Activated CD4-positive, alpha-beta T cell treated with anti-CD3 and anti-CD28 coated beads, Interleukin-2, amount 10 ng/mL, durations not matched to agents 7 days and 5 days (primary cell): Measurements from ENCODE around the gene HSPA8. TPM values are rescaled to one million over a fixed set of nuclear protein-coding genes. Genes with fewer than 3 reads are reported as not detected.
A peak's percentile ranks its signal among the peaks of the same experiment; 100 is the strongest.
"Not testable (repeated sequence)": the region's sequence is repeated elsewhere in the genome, so short reads cannot be mapped to it uniquely, and the experiment has no call there.

Source experiments
- CTCF ChIA-PET: fragments of 350-600 bp; sonication (Branson Sonifier 250); formaldehyde crosslinking; loops from one replicate; lab custom pipeline; 2021; ENCODE audit warnings: antibody characterized with exemption; lab: Charles Lee
- POLR2A ChIA-PET: fragments of 350-600 bp; sonication (Branson Sonifier 250); formaldehyde crosslinking; loops from one replicate; lab custom pipeline; 2021; ENCODE audit warnings: antibody characterized with exemption; lab: Charles Lee
- DNase-seq: peaks from one replicate; pipeline ENCODE4 v3.0.0-alpha.2; 2020
- H3K27ac Mint-ChIP-seq: one replicate; pipeline ENCODE4 v1.8.0; 2021; ENCODE audit warnings: mild to moderate bottlenecking, moderate library complexity, mixed read lengths
- H3K27me3 Mint-ChIP-seq: one replicate; pipeline ENCODE4 v1.8.0; 2021; ENCODE audit warnings: mixed read lengths
- H3K36me3 Mint-ChIP-seq: one replicate; pipeline ENCODE4 v1.8.0; 2021; ENCODE audit warnings: low read depth, mixed read lengths
- H3K4me1 Mint-ChIP-seq: one replicate; pipeline ENCODE4 v1.8.0; 2021; ENCODE audit warnings: mixed read lengths
- H3K4me3 Mint-ChIP-seq: one replicate; pipeline ENCODE4 v1.8.0; 2021; ENCODE audit warnings: mild to moderate bottlenecking, moderate library complexity, mixed read lengths
- H3K9me3 Mint-ChIP-seq: one replicate; pipeline ENCODE4 v1.8.0; 2021; ENCODE audit warnings: mixed read lengths
- total RNA-seq, 2 experiments: library from RNA; stranded (reverse); gene quantifications; one replicate each; pipeline ENCODE4 v1.2.3, GENCODE V29; 2021

The HSPA8 gene
- 1,000 to 10,000 TPM; 2,083 to 2,541 TPM for total RNA-seq

- H3K4me1 Mint-ChIP-seq, result peaks cover 44% of the 10 kb centered on the region
- ChIA-PET POLR2A (interaction anchor here (0.6 to 1.0 kb wide), 5 partner anchors 8 to 204 kb away, joined by 3 to 5 read pairs (median 4); no protein-coding TSS in a partner anchor), CTCF (interaction anchor here (0.7 to 2.2 kb wide), 4 partner anchors 8 to 24 kb away, joined by 3 to 12 read pairs (median 6); no protein-coding TSS in a partner anchor)
- DNase-seq, result peak; percentile 77
- no peaks in the 10 kb centered on the region for H3K9me3 Mint-ChIP-seq
- H3K27ac Mint-ChIP-seq, result peak within 1 kb of the TSS; percentile 100
- no peaks in the 10 kb centered on the region for H3K27me3 Mint-ChIP-seq
- H3K4me3 Mint-ChIP-seq, result peak within 1 kb of the TSS; percentile 100
- H3K36me3 Mint-ChIP-seq, result peaks cover 67% of the 10 kb centered on the region
Measured at GRCh38 chr11:123061403-123062157, at the start of gene HSPA8. HSPA8 (minus strand) TSS chr11:123062136; CDS start chr11:123061324, 812 bp downstream.

- Mint-ChIP-seq H3K9me3 (peaks cover 8% of the 10 kb centered on the region), H3K27me3 (peaks cover 29% of the 10 kb centered on the region), H3K27ac (no peak overlapping the region), H3K36me3 (no peaks in the 10 kb centered on the region), H3K4me3 (no peak overlapping the region), H3K4me1 (peaks cover 7% of the 10 kb centered on the region)
- DNase-seq, result peak; percentile 15
- POLR2A ChIA-PET, result no interaction called here
- CTCF ChIA-PET, result interaction anchor here (0.7 to 6.0 kb wide), 11 partner anchors 9 to 250 kb away, joined by 3 to 33 read pairs (median 4); no protein-coding TSS in a partner anchor
Measured at GRCh38 chr11:123111465-123111864, 49.5 kb upstream of the HSPA8 start.

DNA sequence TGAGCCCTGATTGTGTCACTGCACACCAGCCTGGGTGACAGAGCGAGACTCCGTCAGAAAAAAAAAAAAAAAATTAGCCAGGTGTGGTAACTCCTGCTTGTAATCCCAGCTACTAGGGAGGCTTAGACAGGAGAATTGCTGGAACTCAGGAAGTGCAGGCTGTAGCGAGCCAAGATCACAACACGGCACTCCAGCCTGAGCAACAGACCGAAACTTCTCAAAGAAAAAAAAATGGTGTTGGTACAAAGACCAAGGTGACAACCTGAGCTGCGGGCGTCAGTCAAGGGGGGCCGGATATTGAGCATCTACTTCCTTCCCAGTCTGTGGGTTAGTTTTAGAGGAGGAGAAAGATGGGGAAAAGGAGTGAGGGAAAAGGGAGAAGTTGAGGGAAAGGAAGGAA, 48.5 kb upstream of the HSPA8 start:
- Mint-ChIP-seq H3K27ac (peak overlapping the region; percentile 31), H3K4me1 (peaks cover 8% of the 10 kb centered on the region), H3K4me3 (peak overlapping the region; percentile 39), H3K27me3 (peaks cover 29% of the 10 kb centered on the region), H3K9me3 (peaks cover 1% of the 10 kb centered on the region), H3K36me3 (no peaks in the 10 kb centered on the region)
- ChIA-PET CTCF (interaction anchor here (0.8 to 6.0 kb wide), 9 partner anchors 8 to 353 kb away, joined by 3 to 33 read pairs (median 4); no protein-coding TSS in a partner anchor), POLR2A (no interaction called here)
- no peak for DNase-seq

DNA sequence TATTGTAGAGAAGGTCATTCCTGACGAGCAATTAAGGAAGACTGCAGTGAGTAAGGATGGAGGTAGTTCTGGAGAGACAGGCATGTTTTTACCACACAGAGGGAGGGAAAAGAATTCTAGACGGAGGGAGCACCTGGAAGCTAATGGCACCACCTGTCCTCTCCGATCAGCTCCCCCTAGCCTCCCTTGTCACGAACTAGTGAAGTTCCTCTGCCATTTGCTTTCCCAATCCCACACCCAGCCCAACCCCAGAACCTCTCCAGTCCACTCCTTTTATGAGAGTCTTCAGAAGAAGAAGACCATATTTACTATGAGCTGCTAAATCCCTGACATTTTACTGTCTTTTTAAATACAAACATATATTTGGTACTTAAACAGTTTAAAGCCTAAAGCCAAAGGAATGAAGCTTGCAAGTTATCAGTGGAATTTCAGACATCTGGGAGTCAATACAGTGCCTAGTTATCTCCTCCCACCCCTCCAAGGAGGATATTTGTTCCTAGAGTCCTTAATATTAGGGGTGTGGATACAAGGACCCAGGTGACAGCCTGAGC, 46.1 kb upstream of the HSPA8 start:
- Mint-ChIP-seq H3K4me3 (no peak overlapping the region), H3K27ac (no peak overlapping the region), H3K4me1 (peaks cover 14% of the 10 kb centered on the region), H3K36me3 (no peaks in the 10 kb centered on the region), H3K27me3 (peaks cover 16% of the 10 kb centered on the region), H3K9me3 (no peaks in the 10 kb centered on the region)
- POLR2A ChIA-PET, result interaction anchor here (1.5 kb wide), 1 partner anchor 54 kb away, joined by 3 read pairs; no protein-coding TSS in a partner anchor
- no peak for DNase-seq
- CTCF ChIA-PET, result interaction anchor here (0.7 to 6.0 kb wide), 4 partner anchors 31 to 153 kb away, joined by 3 to 33 read pairs (median 3); no protein-coding TSS in a partner anchor

DNA sequence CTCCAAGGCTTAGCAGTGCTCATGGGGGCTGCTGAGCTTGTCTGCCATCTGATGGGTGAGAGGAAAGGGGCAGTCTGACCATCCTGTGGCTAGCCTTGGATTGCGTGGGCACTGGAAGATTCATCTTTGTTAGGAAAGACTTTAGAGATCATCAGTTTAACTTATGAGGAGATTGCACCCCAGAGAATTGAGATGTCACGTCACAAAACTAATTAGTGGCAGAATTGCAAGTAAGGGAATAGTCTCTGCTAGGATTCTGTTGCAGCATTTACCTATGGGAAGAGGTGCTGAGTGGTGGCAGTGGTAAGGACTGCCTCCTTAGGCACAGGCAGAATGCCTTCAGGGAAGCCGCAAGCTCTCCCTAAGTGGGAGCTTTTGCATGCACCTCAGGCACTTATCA, 42.8 kb upstream of the HSPA8 start:
- Mint-ChIP-seq H3K27ac (no peak overlapping the region), H3K9me3 (no peaks in the 10 kb centered on the region), H3K4me1 (peaks cover 30% of the 10 kb centered on the region), H3K27me3 (peaks cover 16% of the 10 kb centered on the region), H3K36me3 (peaks cover 2% of the 10 kb centered on the region), H3K4me3 (no peak overlapping the region)
- DNase-seq, result no peak
- ChIA-PET POLR2A (no interaction called here), CTCF (interaction anchor here (0.7 to 5.9 kb wide), 5 partner anchors 11 to 374 kb away, joined by 3 to 36 read pairs (median 4); no protein-coding TSS in a partner anchor)

DNA sequence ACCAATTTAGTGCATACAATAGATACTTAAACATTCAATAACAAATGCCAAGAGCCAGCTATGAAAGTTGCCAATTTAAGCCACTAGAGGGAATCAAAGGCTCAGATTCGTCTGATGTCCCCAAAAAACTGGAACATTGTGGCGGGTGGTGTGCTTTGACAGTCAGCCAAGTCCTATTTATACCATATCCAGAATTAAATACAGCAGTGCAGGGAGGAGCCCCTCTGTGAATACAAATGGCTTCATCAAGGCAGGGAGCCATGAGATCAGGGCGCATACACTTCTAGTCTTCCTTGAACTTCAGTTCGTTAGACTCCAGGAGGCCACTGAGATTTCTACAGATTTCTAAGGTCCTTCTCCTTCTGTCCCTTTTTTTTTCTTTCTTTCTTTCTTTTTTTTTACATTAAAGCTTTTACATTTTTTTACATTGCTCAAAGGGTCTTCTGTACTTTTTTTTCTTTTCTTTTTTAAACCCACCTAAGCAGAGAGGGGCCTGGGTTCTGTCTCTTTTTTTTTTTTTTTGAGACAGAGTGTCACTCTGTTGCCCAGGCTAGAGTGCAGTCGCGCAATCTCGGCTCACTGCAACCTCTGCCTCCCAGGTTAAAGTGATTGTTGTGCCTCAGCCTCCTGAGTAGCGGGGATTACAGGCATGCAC, 41.5 kb upstream of the HSPA8 start:
- peaks cover 34% of the 10 kb centered on the region for H3K4me1 Mint-ChIP-seq

GRCh38 chr11:123100379-123101085, 38.6 kb upstream of the HSPA8 start:
- CTCF ChIA-PET, result interaction anchor here (0.6 to 5.9 kb wide), 6 partner anchors 11 to 405 kb away, joined by 3 to 36 read pairs (median 4); no protein-coding TSS in a partner anchor
- Mint-ChIP-seq H3K4me3 (peak overlapping the region; percentile 25), H3K36me3 (peaks cover 7% of the 10 kb centered on the region), H3K4me1 (peaks cover 41% of the 10 kb centered on the region), H3K27ac (peak overlapping the region; percentile 86), H3K9me3 (no peaks in the 10 kb centered on the region), H3K27me3 (no peaks in the 10 kb centered on the region)
- POLR2A ChIA-PET, result no interaction called here
- DNase-seq, result no peak

More for the DNA sequence above, 41.5 kb upstream of the HSPA8 start:
- CTCF ChIA-PET, result interaction anchor here (0.7 to 5.9 kb wide), 22 partner anchors 8 to 375 kb away, joined by 3 to 36 read pairs (median 4); no protein-coding TSS in a partner anchor
- Mint-ChIP-seq H3K27ac (no peak overlapping the region), H3K27me3 (peaks cover 9% of the 10 kb centered on the region), H3K9me3 (no peaks in the 10 kb centered on the region), H3K4me3 (no peak overlapping the region), H3K36me3 (peaks cover 2% of the 10 kb centered on the region)
- peak; percentile 54 for DNase-seq
- POLR2A ChIA-PET, result interaction anchor here (1.0 kb wide), 1 partner anchor 40 kb away, joined by 4 read pairs; no protein-coding TSS in a partner anchor

- H3K4me1 Mint-ChIP-seq, result peaks cover 39% of the 10 kb centered on the region
- no peaks in the 10 kb centered on the region for H3K27me3 Mint-ChIP-seq
- POLR2A ChIA-PET, result no interaction called here
Measured at GRCh38 chr11:123098990-123099389, 37.1 kb upstream of the HSPA8 start.

GRCh38 chr11:123093739-123094138, 31.8 kb upstream of the HSPA8 start:
- no peak overlapping the region for H3K4me3 Mint-ChIP-seq
- DNase-seq, result no peak
- POLR2A ChIA-PET, result no interaction called here
- H3K4me1 Mint-ChIP-seq, result peaks cover 30% of the 10 kb centered on the region
- H3K9me3 Mint-ChIP-seq, result no peaks in the 10 kb centered on the region
- CTCF ChIA-PET, result interaction anchor here (0.5 to 1.8 kb wide), 4 partner anchors 10 to 153 kb away, joined by 3 to 10 read pairs (median 6); no protein-coding TSS in a partner anchor
- no peak overlapping the region for H3K27ac Mint-ChIP-seq
- H3K27me3 Mint-ChIP-seq, result no peaks in the 10 kb centered on the region
- peaks cover 5% of the 10 kb centered on the region for H3K36me3 Mint-ChIP-seq

More at GRCh38 chr11:123098990-123099389, 37.1 kb upstream of the HSPA8 start:
- no peak for DNase-seq
- CTCF ChIA-PET, result interaction anchor here (0.8 to 1.2 kb wide), 2 partner anchors 10 to 284 kb away, joined by 3 read pairs; no protein-coding TSS in a partner anchor
- H3K36me3 Mint-ChIP-seq, result peaks cover 7% of the 10 kb centered on the region
- H3K4me3 Mint-ChIP-seq, result no peak overlapping the region
- H3K9me3 Mint-ChIP-seq, result no peaks in the 10 kb centered on the region
- H3K27ac Mint-ChIP-seq, result no peak overlapping the region

- no peak overlapping the region for H3K4me3 Mint-ChIP-seq
- ChIA-PET CTCF (interaction anchor here (0.6 to 2.9 kb wide), 4 partner anchors 10 to 27 kb away, joined by 3 to 12 read pairs (median 4); no protein-coding TSS in a partner anchor), POLR2A (no interaction called here)
- peak overlapping the region; percentile 44 for H3K27ac Mint-ChIP-seq
- H3K27me3 Mint-ChIP-seq, result no peaks in the 10 kb centered on the region
- H3K9me3 Mint-ChIP-seq, result no peaks in the 10 kb centered on the region
- H3K36me3 Mint-ChIP-seq, result no peaks in the 10 kb centered on the region
- H3K4me1 Mint-ChIP-seq, result peaks cover 40% of the 10 kb centered on the region
- no peak for DNase-seq
Measured at GRCh38 chr11:123091506-123091905, 29.6 kb upstream of the HSPA8 start.

- H3K4me3 Mint-ChIP-seq, H3K36me3 Mint-ChIP-seq, POLR2A ChIA-PET, H3K27ac Mint-ChIP-seq, DNase-seq, H3K9me3 Mint-ChIP-seq, H3K27me3 Mint-ChIP-seq: not testable (repeated sequence)
- peaks cover 50% of the 10 kb centered on the region for H3K4me1 Mint-ChIP-seq
- CTCF ChIA-PET, result interaction anchor here (0.6 to 2.9 kb wide), 2 partner anchors 13 to 171 kb away, joined by 3 to 12 read pairs; no protein-coding TSS in a partner anchor
Measured at GRCh38 chr11:123090168-123090567, 28.2 kb upstream of the HSPA8 start.
